HEK293 (cell line): Measurements from ENCODE around the gene MPC1L.
A peak's percentile ranks its signal among the peaks of the same experiment; 100 is the strongest.
"Not testable (repeated sequence)": the region's sequence is repeated elsewhere in the genome, so short reads cannot be mapped to it uniquely, and the experiment has no call there.

Experiments
- CTCF ChIA-PET: fragments of 350-600 bp; formaldehyde crosslinking; extraction: SDS; loops from one replicate; lab custom pipeline; 2021; ENCODE audit warnings: antibody characterized with exemption; lab: Yijun Ruan, JAX
- POLR2A ChIA-PET: fragments of 300-600 bp; formaldehyde crosslinking; extraction: SDS; loops from one replicate; lab custom pipeline; 2020; ENCODE audit warnings: antibody characterized with exemption, inconsistent platforms; lab: Yijun Ruan, JAX
- H3K27ac ChIP-seq: fragments of 200-500 bp; sonication (Bioruptor generic); 2 replicates; pipeline ENCODE4 v1.5.1; 2014; ENCODE audit warnings: low read depth, low read length, control low read depth, inconsistent platforms; ENCODE audit errors: extremely low read depth
- H3K36me3 ChIP-seq, 2 experiments: fragments of 200-500 bp in 1 of 2; sonication (Bioruptor generic) in 1 of 2; 1 replicate in 1 of 2; 2 replicates in 1 of 2; pipeline ENCODE4 v1.5.1; 2014 to 2017; ENCODE audit warnings: inconsistent platforms in 2 of 2, low read length in 2 of 2; ENCODE audit not compliant: control insufficient read depth in 2 of 2, insufficient read depth in 1 of 2
- H3K4me1 ChIP-seq: fragments of 200-500 bp; sonication (Bioruptor generic); 2 replicates; pipeline ENCODE4 v1.5.1; 2014; ENCODE audit warnings: mild to moderate bottlenecking, low read length, inconsistent platforms; ENCODE audit not compliant: control insufficient read depth, insufficient read depth
- H3K4me3 ChIP-seq: 2 replicates; pipeline ENCODE4 v1.5.1; 2011; ENCODE audit warnings: low read depth, mild to moderate bottlenecking, control low read depth, low read length, moderate library complexity
- H3K9me3 ChIP-seq: fragments of 200-500 bp; sonication (Bioruptor generic); 2 replicates; pipeline ENCODE4 v1.5.1; 2014; ENCODE audit warnings: low read depth, low read length, inconsistent platforms; ENCODE audit not compliant: control insufficient read depth, insufficient read depth
- KLF1 ChIP-seq: fragments of 450-650 bp; formaldehyde crosslinking; IDR thresholded peaks from 2 replicates; pipeline ENCODE4 v1.5.1; 2016; ENCODE audit warnings: missing biosample characterization, missing genetic modification characterization
- SP7 ChIP-seq: fragments of 450-650 bp; formaldehyde crosslinking; IDR thresholded peaks from 2 replicates; pipeline ENCODE4 v1.5.1; 2016; ENCODE audit warnings: missing biosample characterization, missing genetic modification characterization
- ZBTB20 ChIP-seq: fragments of 450-650 bp; formaldehyde crosslinking; IDR thresholded peaks from 2 replicates; pipeline ENCODE4 v1.5.1; 2016; ENCODE audit warnings: missing biosample characterization, missing genetic modification characterization
- ZNF10 ChIP-seq: fragments of 450-650 bp; formaldehyde crosslinking; IDR thresholded peaks from 2 replicates; pipeline ENCODE4 v1.5.1; 2017; ENCODE audit warnings: missing biosample characterization, missing genetic modification characterization
- ZNF114 ChIP-seq: fragments of 450-650 bp; formaldehyde crosslinking; IDR thresholded peaks from 2 replicates; pipeline ENCODE4 v1.5.0; 2017; ENCODE audit warnings: missing biosample characterization, missing genetic modification characterization
- ZNF138 ChIP-seq: fragments of 450-650 bp; formaldehyde crosslinking; IDR thresholded peaks from 2 replicates; pipeline ENCODE4 v1.5.1; 2016; ENCODE audit warnings: missing biosample characterization, missing genetic modification characterization, borderline replicate concordance
- ZNF24 ChIP-seq: fragments of 450-650 bp; formaldehyde crosslinking; IDR thresholded peaks from 2 replicates; pipeline ENCODE4 v1.5.1; 2016; ENCODE audit warnings: missing biosample characterization, missing genetic modification characterization
- ZNF266 ChIP-seq: fragments of 450-650 bp; formaldehyde crosslinking; IDR thresholded peaks from 2 replicates; pipeline ENCODE4 v1.5.1; 2016; ENCODE audit warnings: missing biosample characterization, missing genetic modification characterization, low read depth
- ZNF394 ChIP-seq: fragments of 450-650 bp; formaldehyde crosslinking; IDR thresholded peaks from 2 replicates; pipeline ENCODE4 v1.5.1; 2016; ENCODE audit warnings: missing biosample characterization, missing genetic modification characterization, mild to moderate bottlenecking, moderate library complexity, borderline replicate concordance
- ZNF558 ChIP-seq: fragments of 450-650 bp; formaldehyde crosslinking; IDR thresholded peaks from 2 replicates; pipeline ENCODE4 v1.5.1; 2016; ENCODE audit warnings: missing biosample characterization, missing genetic modification characterization
- ZNF560 ChIP-seq: fragments of 450-650 bp; formaldehyde crosslinking; IDR thresholded peaks from 2 replicates; pipeline ENCODE4 v1.5.1; 2017; ENCODE audit warnings: missing biosample characterization, missing genetic modification characterization, borderline replicate concordance
- ZNF561 ChIP-seq: fragments of 450-650 bp; IDR thresholded peaks from 2 replicates; pipeline ENCODE4 v1.5.1; 2018; ENCODE audit warnings: missing biosample characterization, missing genetic modification characterization, borderline replicate concordance
- ZNF626 ChIP-seq: fragments of 450-650 bp; sonication (Bioruptor Pico); formaldehyde crosslinking; IDR thresholded peaks from 2 replicates; pipeline ENCODE4 v1.5.1; 2018; ENCODE audit warnings: missing biosample characterization, missing genetic modification characterization, inconsistent platforms
- ZNF664 ChIP-seq: fragments of 450-650 bp; formaldehyde crosslinking; IDR thresholded peaks from 2 replicates; pipeline ENCODE4 v1.5.1; 2016; ENCODE audit warnings: missing biosample characterization, missing genetic modification characterization
- ZNF701 ChIP-seq: fragments of 450-650 bp; formaldehyde crosslinking; IDR thresholded peaks from 2 replicates; pipeline ENCODE4 v1.5.1; 2016; ENCODE audit warnings: missing biosample characterization, missing genetic modification characterization
- TF ChIP-seq, protein P1 (sequence below): fragments of 450-650 bp; formaldehyde crosslinking; IDR thresholded peaks from 2 replicates; pipeline ENCODE4 v1.5.1; 2016; ENCODE audit warnings: missing biosample characterization, missing genetic modification characterization
- TF ChIP-seq, protein P2 (sequence below): fragments of 450-650 bp; formaldehyde crosslinking; IDR thresholded peaks from 2 replicates; pipeline ENCODE4 v1.5.1; 2016; ENCODE audit warnings: missing biosample characterization, missing genetic modification characterization
- TF ChIP-seq, protein P3 (sequence below): fragments of 450-650 bp; formaldehyde crosslinking; IDR thresholded peaks from 2 replicates; pipeline ENCODE4 v1.5.1; 2016; ENCODE audit warnings: missing biosample characterization, missing genetic modification characterization
- TF ChIP-seq, protein P4 (sequence below): fragments of 450-650 bp; formaldehyde crosslinking; IDR thresholded peaks from 2 replicates; pipeline ENCODE4 v1.5.1; 2016; ENCODE audit warnings: missing biosample characterization, missing genetic modification characterization
- TF ChIP-seq, protein P5 (sequence below): fragments of 450-650 bp; formaldehyde crosslinking; IDR thresholded peaks from 2 replicates; pipeline ENCODE4 v1.5.1; 2016; ENCODE audit warnings: missing biosample characterization, missing genetic modification characterization, low read depth

MPC1L gene

DNA sequence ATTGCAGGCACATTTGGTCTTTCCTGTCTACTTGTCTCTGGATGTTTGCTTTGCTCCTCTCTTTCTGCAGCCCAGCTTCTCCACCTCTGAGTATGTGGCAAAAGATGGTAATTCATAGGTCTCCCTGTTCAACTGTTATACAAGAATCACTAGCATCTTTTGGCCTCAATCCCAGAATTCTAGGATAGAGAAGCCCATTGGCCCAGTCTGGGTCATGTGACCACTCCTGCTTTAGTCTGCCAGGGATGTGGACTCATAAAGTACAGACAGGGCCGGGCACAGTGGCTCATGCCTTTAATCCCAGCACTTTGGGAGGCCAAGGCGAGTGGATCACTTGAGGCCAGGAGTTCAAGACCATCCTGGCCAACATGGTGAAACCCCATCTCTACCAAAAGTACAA, 47.8 kb upstream of the MPC1L start:
- H3K27ac ChIP-seq, H3K4me1 ChIP-seq, H3K9me3 ChIP-seq, H3K4me3 ChIP-seq, H3K36me3 ChIP-seq: not testable (repeated sequence)
- TF ChIP-seq ZNF394 (tag by site-specific recombination), result peak; percentile 34; the same call in 1 of the 2 replicates
- TF ChIP-seq, protein P1, sequence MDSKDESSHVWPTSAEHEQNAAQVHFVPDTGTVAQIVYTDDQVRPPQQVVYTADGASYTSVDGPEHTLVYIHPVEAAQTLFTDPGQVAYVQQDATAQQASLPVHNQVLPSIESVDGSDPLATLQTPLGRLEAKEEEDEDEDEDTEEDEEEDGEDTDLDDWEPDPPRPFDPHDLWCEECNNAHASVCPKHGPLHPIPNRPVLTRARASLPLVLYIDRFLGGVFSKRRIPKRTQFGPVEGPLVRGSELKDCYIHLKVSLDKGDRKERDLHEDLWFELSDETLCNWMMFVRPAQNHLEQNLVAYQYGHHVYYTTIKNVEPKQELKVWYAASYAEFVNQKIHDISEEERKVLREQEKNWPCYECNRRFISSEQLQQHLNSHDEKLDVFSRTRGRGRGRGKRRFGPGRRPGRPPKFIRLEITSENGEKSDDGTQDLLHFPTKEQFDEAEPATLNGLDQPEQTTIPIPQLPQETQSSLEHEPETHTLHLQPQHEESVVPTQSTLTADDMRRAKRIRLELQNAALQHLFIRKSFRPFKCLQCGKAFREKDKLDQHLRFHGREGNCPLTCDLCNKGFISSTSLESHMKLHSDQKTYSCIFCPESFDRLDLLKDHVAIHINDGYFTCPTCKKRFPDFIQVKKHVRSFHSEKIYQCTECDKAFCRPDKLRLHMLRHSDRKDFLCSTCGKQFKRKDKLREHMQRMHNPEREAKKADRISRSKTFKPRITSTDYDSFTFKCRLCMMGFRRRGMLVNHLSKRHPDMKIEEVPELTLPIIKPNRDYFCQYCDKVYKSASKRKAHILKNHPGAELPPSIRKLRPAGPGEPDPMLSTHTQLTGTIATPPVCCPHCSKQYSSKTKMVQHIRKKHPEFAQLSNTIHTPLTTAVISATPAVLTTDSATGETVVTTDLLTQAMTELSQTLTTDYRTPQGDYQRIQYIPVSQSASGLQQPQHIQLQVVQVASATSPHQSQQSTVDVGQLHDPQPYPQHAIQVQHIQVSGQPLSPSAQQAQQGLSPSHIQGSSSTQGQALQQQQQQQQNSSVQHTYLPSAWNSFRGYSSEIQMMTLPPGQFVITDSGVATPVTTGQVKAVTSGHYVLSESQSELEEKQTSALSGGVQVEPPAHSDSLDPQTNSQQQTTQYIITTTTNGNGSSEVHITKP (tag by site-specific recombination), result peak; percentile 69; the same call in 1 of the 2 replicates
- ChIA-PET CTCF (interaction anchor here (0.6 to 0.9 kb wide), 3 partner anchors 8 to 678 kb away, joined by 3 to 4 read pairs (median 3); no protein-coding TSS in a partner anchor), POLR2A (interaction anchor here (0.6 kb wide), 1 partner anchor 221 kb away, joined by 6 read pairs; no protein-coding TSS in a partner anchor)

DNA sequence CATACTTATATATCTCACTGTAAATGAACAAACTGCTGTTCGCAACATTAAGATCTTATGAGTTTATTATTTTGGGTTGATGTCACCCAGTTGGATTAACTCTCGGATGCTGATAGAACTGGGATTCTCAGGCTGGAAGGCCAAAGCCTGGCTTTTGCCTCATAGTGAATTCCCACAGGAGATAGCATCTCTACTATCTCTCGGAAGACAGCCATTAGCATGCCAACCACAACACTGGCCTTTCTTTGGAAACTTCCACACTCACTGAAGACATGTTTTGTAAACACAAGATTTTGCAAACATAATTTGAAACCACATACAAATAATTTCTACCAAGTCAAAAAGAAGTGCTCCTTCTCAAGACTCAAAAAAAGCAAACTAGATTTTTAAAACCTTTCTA, 46.9 kb upstream of the MPC1L start:
- no peak overlapping the region for H3K27ac ChIP-seq
- H3K9me3 ChIP-seq, result no peaks in the 10 kb centered on the region
- no peaks in the 10 kb centered on the region for H3K36me3 ChIP-seq
- TF ChIP-seq, protein P2, sequence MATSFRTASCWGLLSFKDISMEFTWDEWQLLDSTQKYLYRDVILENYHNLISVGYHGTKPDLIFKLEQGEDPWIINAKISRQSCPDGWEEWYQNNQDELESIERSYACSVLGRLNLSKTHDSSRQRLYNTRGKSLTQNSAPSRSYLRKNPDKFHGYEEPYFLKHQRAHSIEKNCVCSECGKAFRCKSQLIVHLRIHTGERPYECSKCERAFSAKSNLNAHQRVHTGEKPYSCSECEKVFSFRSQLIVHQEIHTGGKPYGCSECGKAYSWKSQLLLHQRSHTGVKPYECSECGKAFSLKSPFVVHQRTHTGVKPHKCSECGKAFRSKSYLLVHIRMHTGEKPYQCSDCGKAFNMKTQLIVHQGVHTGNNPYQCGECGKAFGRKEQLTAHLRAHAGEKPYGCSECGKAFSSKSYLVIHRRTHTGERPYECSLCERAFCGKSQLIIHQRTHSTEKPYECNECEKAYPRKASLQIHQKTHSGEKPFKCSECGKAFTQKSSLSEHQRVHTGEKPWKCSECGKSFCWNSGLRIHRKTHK, result no peak
- TF ChIP-seq ZNF560 (no peak), ZNF266 (no peak)
- H3K4me1 ChIP-seq, result 0 out of 2 replicates have a peak, but pooled peaks cover 2% of the 10 kb centered on the region
- no peak overlapping the region for H3K4me3 ChIP-seq
- POLR2A ChIA-PET, result no interaction called here
- CTCF ChIA-PET, result interaction anchor here (0.6 kb wide), 2 partner anchors 9 to 75 kb away, joined by 3 to 5 read pairs; no protein-coding TSS in a partner anchor

DNA sequence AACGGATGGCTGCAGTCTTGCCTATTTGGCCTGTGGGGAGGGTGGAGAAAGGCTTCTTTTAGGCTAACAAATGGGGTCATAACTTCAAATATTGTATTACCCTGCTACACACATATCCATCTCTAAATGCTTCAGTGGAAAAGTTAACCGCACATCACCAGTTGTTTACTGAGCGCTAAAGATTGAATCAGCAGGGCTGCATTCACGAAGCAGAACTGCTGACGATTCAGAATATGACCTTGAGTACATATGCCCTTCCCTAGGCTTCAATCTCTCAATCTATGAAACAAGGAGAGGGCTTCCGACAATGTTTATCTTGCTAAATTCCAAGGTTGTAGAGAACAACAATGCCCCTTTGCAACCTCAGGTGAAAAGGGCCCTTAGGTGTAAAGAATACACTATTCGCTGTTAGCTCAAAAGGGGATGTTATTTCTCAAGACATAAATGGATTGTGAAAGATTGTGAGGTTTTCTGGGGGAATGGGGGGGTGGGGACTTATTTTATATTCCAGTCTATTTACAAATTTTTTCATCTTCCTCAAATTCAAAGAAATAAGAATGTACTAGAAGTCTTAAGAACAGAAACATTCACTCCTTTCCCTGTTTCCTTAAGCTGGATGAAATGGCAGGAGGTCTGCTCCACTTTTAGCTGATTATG, 45.1 kb upstream of the MPC1L start:
- Histone ChIP-seq H3K4me1 (0 out of 2 replicates have a peak, but pooled peaks cover 2% of the 10 kb centered on the region), H3K27ac (no peak overlapping the region), H3K9me3 (no peaks in the 10 kb centered on the region), H3K36me3 (no peaks in the 10 kb centered on the region), H3K4me3 (no peak overlapping the region)
- POLR2A ChIA-PET, result interaction anchor here (0.6 kb wide), 1 partner anchor 507 kb away, joined by 3 read pairs; the partner anchor contains the start of gene USP9X
- CTCF ChIA-PET, result interaction anchor here (1.1 kb wide), 1 partner anchor 34 kb away, joined by 3 read pairs; no protein-coding TSS in a partner anchor
- no peak for TF ChIP-seq ZBTB20 (tag by site-specific recombination)
- no peak for TF ChIP-seq ZNF10 (tag by site-specific recombination)
- TF ChIP-seq, protein P3, sequence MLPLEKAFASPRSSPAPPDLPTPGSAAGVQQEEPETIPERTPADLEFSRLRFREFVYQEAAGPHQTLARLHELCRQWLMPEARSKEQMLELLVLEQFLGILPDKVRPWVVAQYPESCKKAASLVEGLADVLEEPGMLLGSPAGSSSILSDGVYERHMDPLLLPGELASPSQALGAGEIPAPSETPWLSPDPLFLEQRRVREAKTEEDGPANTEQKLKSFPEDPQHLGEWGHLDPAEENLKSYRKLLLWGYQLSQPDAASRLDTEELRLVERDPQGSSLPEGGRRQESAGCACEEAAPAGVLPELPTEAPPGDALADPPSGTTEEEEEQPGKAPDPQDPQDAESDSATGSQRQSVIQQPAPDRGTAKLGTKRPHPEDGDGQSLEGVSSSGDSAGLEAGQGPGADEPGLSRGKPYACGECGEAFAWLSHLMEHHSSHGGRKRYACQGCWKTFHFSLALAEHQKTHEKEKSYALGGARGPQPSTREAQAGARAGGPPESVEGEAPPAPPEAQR, result no peak
- TF ChIP-seq, protein P4, sequence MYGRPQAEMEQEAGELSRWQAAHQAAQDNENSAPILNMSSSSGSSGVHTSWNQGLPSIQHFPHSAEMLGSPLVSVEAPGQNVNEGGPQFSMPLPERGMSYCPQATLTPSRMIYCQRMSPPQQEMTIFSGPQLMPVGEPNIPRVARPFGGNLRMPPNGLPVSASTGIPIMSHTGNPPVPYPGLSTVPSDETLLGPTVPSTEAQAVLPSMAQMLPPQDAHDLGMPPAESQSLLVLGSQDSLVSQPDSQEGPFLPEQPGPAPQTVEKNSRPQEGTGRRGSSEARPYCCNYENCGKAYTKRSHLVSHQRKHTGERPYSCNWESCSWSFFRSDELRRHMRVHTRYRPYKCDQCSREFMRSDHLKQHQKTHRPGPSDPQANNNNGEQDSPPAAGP (tag by site-specific recombination), result no peak
- no peak for TF ChIP-seq ZNF114 (tag by site-specific recombination)
- TF ChIP-seq ZNF701, result no peak
- no peak for TF ChIP-seq ZNF558 (tag by site-specific recombination)
- no peak for TF ChIP-seq ZNF560
- TF ChIP-seq ZNF626 (tag by site-specific recombination), result no peak
- no peak for TF ChIP-seq SP7 (tag by site-specific recombination)
- no peak for TF ChIP-seq ZNF561
- no peak for TF ChIP-seq ZNF24 (tag by site-specific recombination)
- no peak for TF ChIP-seq ZNF138 (tag by site-specific recombination)
- TF ChIP-seq, protein P5, sequence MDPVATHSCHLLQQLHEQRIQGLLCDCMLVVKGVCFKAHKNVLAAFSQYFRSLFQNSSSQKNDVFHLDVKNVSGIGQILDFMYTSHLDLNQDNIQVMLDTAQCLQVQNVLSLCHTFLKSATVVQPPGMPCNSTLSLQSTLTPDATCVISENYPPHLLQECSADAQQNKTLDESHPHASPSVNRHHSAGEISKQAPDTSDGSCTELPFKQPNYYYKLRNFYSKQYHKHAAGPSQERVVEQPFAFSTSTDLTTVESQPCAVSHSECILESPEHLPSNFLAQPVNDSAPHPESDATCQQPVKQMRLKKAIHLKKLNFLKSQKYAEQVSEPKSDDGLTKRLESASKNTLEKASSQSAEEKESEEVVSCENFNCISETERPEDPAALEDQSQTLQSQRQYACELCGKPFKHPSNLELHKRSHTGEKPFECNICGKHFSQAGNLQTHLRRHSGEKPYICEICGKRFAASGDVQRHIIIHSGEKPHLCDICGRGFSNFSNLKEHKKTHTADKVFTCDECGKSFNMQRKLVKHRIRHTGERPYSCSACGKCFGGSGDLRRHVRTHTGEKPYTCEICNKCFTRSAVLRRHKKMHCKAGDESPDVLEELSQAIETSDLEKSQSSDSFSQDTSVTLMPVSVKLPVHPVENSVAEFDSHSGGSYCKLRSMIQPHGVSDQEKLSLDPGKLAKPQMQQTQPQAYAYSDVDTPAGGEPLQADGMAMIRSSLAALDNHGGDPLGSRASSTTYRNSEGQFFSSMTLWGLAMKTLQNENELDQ (tag by site-specific recombination), result no peak
- TF ChIP-seq ZNF664 (tag by site-specific recombination), result no peak
- TF ChIP-seq KLF1 (tag by site-specific recombination), result no peak
